ENCODE measurements around the gene DYNLRB1.

DNA sequence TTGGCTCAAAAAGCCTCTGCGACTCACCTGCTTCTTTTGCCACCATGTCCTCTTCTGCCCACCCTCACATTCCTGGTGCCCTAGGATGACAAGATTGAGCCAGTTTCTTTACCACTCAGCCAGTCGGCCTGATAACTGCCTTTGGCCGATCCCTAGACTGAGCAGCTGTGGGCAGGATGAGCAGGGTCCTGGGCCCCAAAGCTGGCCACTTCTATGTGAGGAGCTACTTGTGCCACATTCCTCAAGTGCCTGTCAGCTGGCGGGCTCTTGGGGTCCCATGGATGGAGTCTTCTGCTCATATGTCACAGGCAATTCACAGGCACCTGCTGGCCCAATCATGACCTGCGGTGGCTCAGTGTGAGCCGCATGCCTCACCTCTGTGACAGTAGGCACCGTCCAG is 16.5 kb downstream of the DYNLRB1 start:
- no peak for TF ChIP-seq EZH2 (IDR thresholded peaks at IDR 0.05; ENCODE audit: low read length, unreplicated experiment)
- TF ChIP-seq, protein P1, sequence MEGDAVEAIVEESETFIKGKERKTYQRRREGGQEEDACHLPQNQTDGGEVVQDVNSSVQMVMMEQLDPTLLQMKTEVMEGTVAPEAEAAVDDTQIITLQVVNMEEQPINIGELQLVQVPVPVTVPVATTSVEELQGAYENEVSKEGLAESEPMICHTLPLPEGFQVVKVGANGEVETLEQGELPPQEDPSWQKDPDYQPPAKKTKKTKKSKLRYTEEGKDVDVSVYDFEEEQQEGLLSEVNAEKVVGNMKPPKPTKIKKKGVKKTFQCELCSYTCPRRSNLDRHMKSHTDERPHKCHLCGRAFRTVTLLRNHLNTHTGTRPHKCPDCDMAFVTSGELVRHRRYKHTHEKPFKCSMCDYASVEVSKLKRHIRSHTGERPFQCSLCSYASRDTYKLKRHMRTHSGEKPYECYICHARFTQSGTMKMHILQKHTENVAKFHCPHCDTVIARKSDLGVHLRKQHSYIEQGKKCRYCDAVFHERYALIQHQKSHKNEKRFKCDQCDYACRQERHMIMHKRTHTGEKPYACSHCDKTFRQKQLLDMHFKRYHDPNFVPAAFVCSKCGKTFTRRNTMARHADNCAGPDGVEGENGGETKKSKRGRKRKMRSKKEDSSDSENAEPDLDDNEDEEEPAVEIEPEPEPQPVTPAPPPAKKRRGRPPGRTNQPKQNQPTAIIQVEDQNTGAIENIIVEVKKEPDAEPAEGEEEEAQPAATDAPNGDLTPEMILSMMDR (conservative IDR thresholded peaks at IDR 0.05; ENCODE audit: low read depth, low read length), result no peak
